Measurements from ENCODE around the gene OSGIN1. TPM values are rescaled to one million over a fixed set of nuclear protein-coding genes. Genes with fewer than 3 reads are reported as not detected.

OSGIN1 gene
- total RNA-seq, 1 donor from 2014 or later = 3.7 TPM

- TF ChIP-seq CTCF (conservative IDR thresholded peaks at IDR 0.05; ENCODE audit: low read depth, low read length) = no peak
- no peak overlapping the region for H3K4me3 ChIP-seq (ENCODE audit: low read depth, low read length)
- no peak for DNase-seq (ENCODE audit: low read depth)
Measured at GRCh38 chr16:83911290-83911689, 41.8 kb upstream of the OSGIN1 start.

- H3K4me3 ChIP-seq (ENCODE audit: low read depth, low read length) = no peak overlapping the region
- DNase-seq (ENCODE audit: low read depth) = no peak
- TF ChIP-seq CTCF (conservative IDR thresholded peaks at IDR 0.05; ENCODE audit: low read depth, low read length) = no peak
Measured at GRCh38 chr16:83912519-83913244, 40.4 kb upstream of the OSGIN1 start.

- DNase-seq (ENCODE audit: low read depth) = no peak
- H3K4me3 ChIP-seq (ENCODE audit: low read depth, low read length) = no peak overlapping the region
- no peak for TF ChIP-seq CTCF (conservative IDR thresholded peaks at IDR 0.05; ENCODE audit: low read depth, low read length)
Measured at GRCh38 chr16:83913245-83913633, 39.8 kb upstream of the OSGIN1 start.

GRCh38 chr16:83914091-83914710 lies 38.8 kb upstream of the OSGIN1 start:
- DNase-seq (ENCODE audit: low read depth) = no peak
- no peak for TF ChIP-seq CTCF (conservative IDR thresholded peaks at IDR 0.05; ENCODE audit: low read depth, low read length)
- H3K4me3 ChIP-seq (ENCODE audit: low read depth, low read length) = no peak overlapping the region

- H3K4me3 ChIP-seq (ENCODE audit: low read depth, low read length) = no peak overlapping the region
- no peak for TF ChIP-seq CTCF (conservative IDR thresholded peaks at IDR 0.05; ENCODE audit: low read depth, low read length)
- DNase-seq (ENCODE audit: low read depth) = no peak
Measured at GRCh38 chr16:83915081-83915480, 38.0 kb upstream of the OSGIN1 start.

DNA sequence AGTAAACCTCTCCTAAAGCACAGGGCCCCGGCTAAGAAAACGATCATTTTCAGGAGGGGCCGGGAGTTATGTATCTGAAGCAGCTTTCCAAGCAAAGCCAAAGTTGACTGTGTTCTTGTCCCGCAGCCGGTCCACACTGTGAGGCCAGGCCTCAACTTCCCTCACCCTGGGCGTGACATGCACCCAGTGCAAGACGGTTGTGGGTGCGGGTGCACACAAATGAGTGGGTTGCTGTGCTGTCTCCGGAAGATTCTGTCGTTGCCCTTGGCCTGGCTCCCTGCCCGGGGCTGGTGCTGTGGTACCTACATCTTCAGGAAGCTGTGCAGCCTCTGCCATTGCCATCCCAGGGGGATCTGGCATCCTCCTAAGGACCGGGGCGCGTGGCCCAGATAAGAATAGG lies 37.5 kb upstream of the OSGIN1 start:
- DNase-seq (ENCODE audit: low read depth) = no peak
- no peak overlapping the region for H3K4me3 ChIP-seq (ENCODE audit: low read depth, low read length)
- no peak for TF ChIP-seq CTCF (conservative IDR thresholded peaks at IDR 0.05; ENCODE audit: low read depth, low read length)
